ENCODE measurements around the gene DTNBP1. TPM values are rescaled to one million over a fixed set of nuclear protein-coding genes. Genes with fewer than 3 reads are reported as not detected.

DTNBP1 gene
- total and polyA plus RNA-seq, 2 of the 8 experiments (the other 6 are each of a cell fraction or from before 2014, with no cell fraction given) = 13.5 to 22.1 TPM

- H3K4me2 ChIP-seq (ENCODE audit: insufficient read depth in 1 of 2, low read depth in 2 of 2, low read length in 2 of 2) = no peak overlapping the region
- H3K9ac ChIP-seq (replicated peaks in 1 of 4; ENCODE audit: extremely low read depth in 1 of 4, low read depth in 3 of 4, low read length in 3 of 4) = no peak overlapping the region
- no peak overlapping the region for H4K8ac ChIP-seq (ENCODE audit: extremely low read depth, insufficient read depth, low read length)
- H2BK20ac ChIP-seq (ENCODE audit: low read length) = no peak overlapping the region
- no peak overlapping the region for H3K18ac ChIP-seq (ENCODE audit: extremely low read depth, low read length)
- ChIA-PET CTCF (ENCODE audit: partially characterized antibody) (interaction anchor here (0.5 to 3.1 kb wide), 14 partner anchors 9 to 1694 kb away, joined by 3 to 25 read pairs (median 3); no protein-coding TSS in a partner anchor), POLR2A (ENCODE audit: partially characterized antibody) (no interaction called here)
- H4K20me1 ChIP-seq (replicated peaks in 1 of 2; ENCODE audit: control insufficient read depth in 1 of 2, insufficient read depth in 2 of 2, low read length in 2 of 2) = peaks cover 0 to 2% of the 10 kb centered on the region in 2 experiments
- H3K36me3 ChIP-seq (ENCODE audit: control insufficient read depth in 2 of 4, insufficient read depth in 4 of 4, low read length in 3 of 4) = peaks cover 0 to 4% (median 0%) of the 10 kb centered on the region in 4 experiments; a peak in 2 of 8 replicates
- H3K4ac ChIP-seq (replicated peaks; ENCODE audit: insufficient read length, low read depth, low read length) = no peak overlapping the region
- H3K79me2 ChIP-seq (ENCODE audit: control insufficient read depth in 1 of 2, insufficient read depth in 2 of 2, low read length in 2 of 2) = no peaks in the 10 kb centered on the region; a peak in 1 of 4 replicates
- H3K4me3 ChIP-seq (ENCODE audit: extremely low read depth in 1 of 4, insufficient read depth in 2 of 4, low read depth in 3 of 4, low read length in 4 of 4) = no peak overlapping the region
- no peaks in the 10 kb centered on the region for H3K4me1 ChIP-seq (replicated peaks in 1 of 4; ENCODE audit: control insufficient read depth in 3 of 4, insufficient read depth in 4 of 4, low read length in 3 of 4)
- no peak overlapping the region for H2BK120ac ChIP-seq (replicated peaks; ENCODE audit: low read depth, low read length)
- no peak overlapping the region for H3K23ac ChIP-seq (ENCODE audit: insufficient read length)
- no peak overlapping the region for H3K14ac ChIP-seq (ENCODE audit: insufficient read length)
- no peak overlapping the region for H2BK5ac ChIP-seq (ENCODE audit: low read depth, low read length)
- H3K27ac ChIP-seq (ENCODE audit: low read depth, low read length) = no peak overlapping the region
- no peak overlapping the region for H2AFZ ChIP-seq (ENCODE audit: low read length)
- no peak overlapping the region for H2AK5ac ChIP-seq (ENCODE audit: low read depth, low read length)
- TF ChIP-seq, protein P1, sequence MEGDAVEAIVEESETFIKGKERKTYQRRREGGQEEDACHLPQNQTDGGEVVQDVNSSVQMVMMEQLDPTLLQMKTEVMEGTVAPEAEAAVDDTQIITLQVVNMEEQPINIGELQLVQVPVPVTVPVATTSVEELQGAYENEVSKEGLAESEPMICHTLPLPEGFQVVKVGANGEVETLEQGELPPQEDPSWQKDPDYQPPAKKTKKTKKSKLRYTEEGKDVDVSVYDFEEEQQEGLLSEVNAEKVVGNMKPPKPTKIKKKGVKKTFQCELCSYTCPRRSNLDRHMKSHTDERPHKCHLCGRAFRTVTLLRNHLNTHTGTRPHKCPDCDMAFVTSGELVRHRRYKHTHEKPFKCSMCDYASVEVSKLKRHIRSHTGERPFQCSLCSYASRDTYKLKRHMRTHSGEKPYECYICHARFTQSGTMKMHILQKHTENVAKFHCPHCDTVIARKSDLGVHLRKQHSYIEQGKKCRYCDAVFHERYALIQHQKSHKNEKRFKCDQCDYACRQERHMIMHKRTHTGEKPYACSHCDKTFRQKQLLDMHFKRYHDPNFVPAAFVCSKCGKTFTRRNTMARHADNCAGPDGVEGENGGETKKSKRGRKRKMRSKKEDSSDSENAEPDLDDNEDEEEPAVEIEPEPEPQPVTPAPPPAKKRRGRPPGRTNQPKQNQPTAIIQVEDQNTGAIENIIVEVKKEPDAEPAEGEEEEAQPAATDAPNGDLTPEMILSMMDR (IDR thresholded peaks at IDR 0.05; ENCODE audit: control extremely low read depth in 1 of 3, insufficient read depth in 1 of 3, low read depth in 1 of 3, low read length in 3 of 3) = peak; percentile 49 to 69 (median 68)
- no peak for TF ChIP-seq CEBPB (IDR thresholded peaks at IDR 0.05; ENCODE audit: low read depth, low read length)
- no peak for TF ChIP-seq BRCA1 (IDR thresholded peaks at IDR 0.05; ENCODE audit: low read depth, low read length)
- TF ChIP-seq RAD21 (IDR thresholded peaks at IDR 0.05 in 1 of 2, conservative IDR thresholded peaks at IDR 0.05 in 1 of 2; ENCODE audit: low read depth in 2 of 2, low read length in 2 of 2) = peak; percentile 57 to 72
- TF ChIP-seq EP300 (IDR thresholded peaks at IDR 0.05; ENCODE audit: borderline replicate concordance in 1 of 2, low read depth in 2 of 2, low read length in 2 of 2) = no peak
- TF ChIP-seq POU5F1 (IDR thresholded peaks at IDR 0.05; ENCODE audit: low read depth, low read length) = no peak
- peak; percentile 30; the same call in 1 of the 2 replicates for TF ChIP-seq E2F6 (IDR thresholded peaks at IDR 0.05)
- TF ChIP-seq JUND (IDR thresholded peaks at IDR 0.05; ENCODE audit: low read length) = no peak
- TF ChIP-seq GABPA (IDR thresholded peaks at IDR 0.05; ENCODE audit: borderline replicate concordance, insufficient read depth, low read length) = no peak
- no peak for TF ChIP-seq NRF1 (IDR thresholded peaks at IDR 0.05; ENCODE audit: low read depth, low read length)
- H3K9me3 ChIP-seq (ENCODE audit: insufficient read depth in 2 of 2, low read depth in 1 of 2, low read length in 1 of 2) = no peaks in the 10 kb centered on the region
- DNase-seq (ENCODE audit: low read depth in 1 of 2, low spot score in 2 of 2) (peak in 1 of 2 experiments; percentile 67), FAIRE-seq (peak; percentile 58)
- H3K23me2 ChIP-seq (ENCODE audit: low read depth, low read length) = no peaks in the 10 kb centered on the region
- H2BK12ac ChIP-seq (ENCODE audit: low read depth, low read length) = no peak overlapping the region
- 0 out of 2 replicates have a peak, but pooled peaks cover 3% of the 10 kb centered on the region for H3K79me1 ChIP-seq (ENCODE audit: low read depth, low read length)
- no peak overlapping the region for H4K91ac ChIP-seq (replicated peaks; ENCODE audit: insufficient read length, low read length)
- no peaks in the 10 kb centered on the region; a peak in 1 of 7 replicates for H3K27me3 ChIP-seq (replicated peaks in 1 of 4; ENCODE audit: control insufficient read depth in 3 of 4, extremely low read depth in 1 of 4, insufficient read depth in 3 of 4, low read length in 3 of 4)
- H2BK15ac ChIP-seq (ENCODE audit: low read length) = no peak overlapping the region
- no peak overlapping the region for H4K5ac ChIP-seq (ENCODE audit: insufficient read length, low read depth, low read length)
- WGBS, 2 experiments (ENCODE audit: extremely low coverage in 1 of 2, insufficient coverage in 1 of 2, insufficient read length in 1 of 2, insufficient replicate concordance in 2 of 2, low coverage in 1 of 2, low lambda C conversion rate in 2 of 2, missing lambda C conversion rate in 1 of 2) = 60% methylated on average over 4 of the region's 4 CpGs; no CpG with 5 or more reads in 1 of the 2 experiments
- H3K56ac ChIP-seq (replicated peaks; ENCODE audit: insufficient read length, low read depth, low read length) = no peak overlapping the region
Measured at GRCh38 chr6:15642276-15642675, 20.6 kb downstream of the DTNBP1 start.
